K562 (cell line): ENCODE data around the gene MYO16. TPM values are rescaled to one million over a fixed set of nuclear protein-coding genes. Genes with fewer than 3 reads are reported as not detected.

Experiments used
- ATAC-seq: fragments of 200-7000 bp; cut with Tn5 transposase; 3 replicates; pipeline ENCODE4 v1.9.1; 2020; ENCODE audit warnings: moderate library complexity
- BruUV-seq: library from RNA; stranded (reverse); fragments of 400-500 nt; replicated peaks from 2 replicates; lab custom pipeline; 2021; lab: Mats Ljungman, UMichigan
- CTCF ChIA-PET: fragments of 300-600 bp; formaldehyde crosslinking; extraction: SDS; loops from one replicate; lab custom pipeline; 2021; ENCODE audit warnings: low intra/inter-chr PET ratio; lab: Yijun Ruan, JAX
- POLR2A ChIA-PET: fragments of 300-600, 350-650 bp; sonication (Branson Sonifier 250); formaldehyde crosslinking; extraction: SDS; loops from one replicate; lab custom pipeline; 2021; ENCODE audit warnings: antibody characterized with exemption, inconsistent platforms; lab: Yijun Ruan, JAX
- DNase-seq, 4 experiments: peaks; one replicate each; pipeline versions ENCODE4 v3.0.0 to v3.0.0-alpha.2; 2011 to 2018; ENCODE audit warnings: low spot score in 3 of 4, mixed read lengths in 3 of 4; ENCODE audit errors: extremely low read depth in 1 of 4
- FAIRE-seq: peaks from 2 replicates; lab custom pipeline; 2011; peaks lifted over from hg19 to GRCh38; lab: Jason Lieb, UNC
- H2AFZ ChIP-seq: 2 replicates; pipeline ENCODE4 v1.6.0; 2011; ENCODE audit warnings: low read depth, low read length, control low read depth, inconsistent platforms
- H3K27ac ChIP-seq: fragments of 200-600 bp; 3 replicates; pipeline ENCODE4 v1.8.0; 2011; ENCODE audit warnings: low read depth, mild to moderate bottlenecking, control low read depth, inconsistent platforms, low read length, moderate library complexity, mixed read lengths; ENCODE audit errors: extremely low read depth
- H3K27me3 ChIP-seq, 2 experiments: fragments of 300-600 bp in 1 of 2; 2 replicates in 1 of 2; 3 replicates in 1 of 2; pipeline versions ENCODE4 v1.6.0 to v1.8.0; 2011; ENCODE audit warnings: inconsistent platforms in 2 of 2, low read length in 2 of 2, mild to moderate bottlenecking in 1 of 2, mixed read lengths in 1 of 2, moderate library complexity in 1 of 2; ENCODE audit not compliant: control insufficient read depth in 2 of 2, insufficient read depth in 2 of 2
- H3K36me3 ChIP-seq: fragments of 300-600 bp; 3 replicates; pipeline ENCODE4 v1.8.0; 2011; ENCODE audit warnings: mild to moderate bottlenecking, low read length, inconsistent platforms; ENCODE audit not compliant: control insufficient read depth, insufficient read depth
- H3K4me1 ChIP-seq, 2 experiments: fragments of 200-600 bp in 1 of 2; replicated peaks in 1 of 2; 2 replicates in 1 of 2; 3 replicates in 1 of 2; pipeline versions ENCODE4 v1.5.1 to v1.8.0; 2011; ENCODE audit warnings: inconsistent platforms in 2 of 2, low read length in 2 of 2, mild to moderate bottlenecking in 1 of 2, mixed read lengths in 1 of 2, moderate library complexity in 1 of 2; ENCODE audit not compliant: control insufficient read depth in 2 of 2, insufficient read depth in 2 of 2
- H3K4me2 ChIP-seq: 2 replicates; pipeline ENCODE4 v1.6.1; 2011; ENCODE audit warnings: low read length, control low read depth, inconsistent platforms, mixed read lengths; ENCODE audit not compliant: insufficient read depth
- H3K4me3 ChIP-seq: fragments of 200-600 bp; sonication (generic), shearing (Covaris generic); 2 replicates; pipeline ENCODE4 v1.5.1; 2016; ENCODE audit warnings: control low read depth, inconsistent platforms
- H3K79me2 ChIP-seq: fragments of 200-600 bp; 3 replicates; pipeline ENCODE4 v1.8.0; 2011; ENCODE audit warnings: low read length, inconsistent platforms; ENCODE audit not compliant: control insufficient read depth, insufficient read depth
- H3K9ac ChIP-seq, 2 experiments: 2 replicates each; pipeline versions ENCODE4 v1.6.0 to v1.6.1; 2011; ENCODE audit warnings: low read depth in 2 of 2, low read length in 2 of 2, control low read depth in 1 of 2, inconsistent platforms in 1 of 2, mild to moderate bottlenecking in 1 of 2, mixed read lengths in 1 of 2; ENCODE audit not compliant: insufficient read depth in 1 of 2
- H3K9me1 ChIP-seq: one replicate; pipeline ENCODE4 v1.6.0; 2011; ENCODE audit warnings: inconsistent platforms, mild to moderate bottlenecking, low read length, moderate library complexity; ENCODE audit not compliant: control insufficient read depth, insufficient read depth
- H3K9me3 ChIP-seq: replicated peaks from 2 replicates; pipeline ENCODE4 v1.5.1; 2011; ENCODE audit warnings: low read depth, low read length, inconsistent platforms; ENCODE audit not compliant: control insufficient read depth, insufficient read depth
- H4K20me1 ChIP-seq: replicated peaks from 2 replicates; pipeline ENCODE4 v1.6.1; 2011; ENCODE audit warnings: low read length, inconsistent platforms, mixed read lengths; ENCODE audit not compliant: control insufficient read depth, insufficient read depth
- HMGXB4 ChIP-seq: sonication (generic); formaldehyde crosslinking; IDR thresholded peaks from 2 replicates; pipeline ENCODE4 v1.8.1; 2023; ENCODE audit warnings: mild to moderate bottlenecking, missing genetic modification reagents
- MAFK ChIP-seq: IDR thresholded peaks from 2 replicates; pipeline ENCODE4 v1.6.1; 2011; ENCODE audit warnings: low read length, improper control_type of control experiment
- MXI1 ChIP-seq: IDR thresholded peaks from 2 replicates; pipeline ENCODE4 v1.6.1; 2011; ENCODE audit warnings: low read depth, mild to moderate bottlenecking, improper control_type of control experiment, low read length
- RBM22 ChIP-seq: fragments of 200-400 bp; formaldehyde crosslinking; IDR thresholded peaks from 2 replicates; pipeline ENCODE4 v1.6.1; 2018; ENCODE audit warnings: low read length, low read depth; ENCODE audit not compliant: poor library complexity, severe bottlenecking
- RBM25 ChIP-seq: fragments of 200-400 bp; formaldehyde crosslinking; IDR thresholded peaks from 2 replicates; pipeline ENCODE4 v1.6.1; 2018; ENCODE audit warnings: low read length, low read depth, moderate library complexity; ENCODE audit not compliant: severe bottlenecking
- RFX7 ChIP-seq: fragments of 250-450 bp; sonication (Bioruptor Pico); IDR thresholded peaks from 2 replicates; pipeline ENCODE4 v1.5.1; 2021; ENCODE audit warnings: mild to moderate bottlenecking
- TFE3 ChIP-seq: fragments of 450-650 bp; formaldehyde crosslinking; IDR thresholded peaks from 2 replicates; pipeline ENCODE4 v1.4.0; 2020; ENCODE audit warnings: mild to moderate bottlenecking, mixed read lengths
- VEZF1 ChIP-seq: fragments of 200-800 bp; sonication (Bioruptor generic); IDR thresholded peaks from 2 replicates; pipeline ENCODE4 v1.6.1; 2017; ENCODE audit warnings: missing genetic modification characterization, missing compliant biosample characterization
- ZBTB1 ChIP-seq: sonication (generic); formaldehyde crosslinking; IDR thresholded peaks from 2 replicates; pipeline ENCODE4 v1.8.1; 2023; ENCODE audit warnings: missing genetic modification reagents, low read depth, mild to moderate bottlenecking, borderline replicate concordance
- ZBTB17 ChIP-seq: fragments of 450-650 bp; formaldehyde crosslinking; IDR thresholded peaks from 2 replicates; pipeline ENCODE4 v1.4.0; 2020; ENCODE audit warnings: mild to moderate bottlenecking
- ZNF217 ChIP-seq: sonication (generic); formaldehyde crosslinking; IDR thresholded peaks from 2 replicates; pipeline ENCODE4 v1.8.0; 2022; ENCODE audit warnings: mild to moderate bottlenecking, missing genetic modification reagents
- ZNF263 ChIP-seq: sonication (generic); formaldehyde crosslinking; IDR thresholded peaks from 2 replicates; pipeline ENCODE4 v1.8.0; 2022; ENCODE audit warnings: mild to moderate bottlenecking, missing genetic modification reagents, borderline replicate concordance
- WGBS: fragments of 100-300 bp; shearing (Covaris generic); methylation state at CpG from one replicate; pipeline ENCODE4 v1.1.6; 2016; ENCODE audit warnings: low coverage, mixed read lengths; ENCODE audit not compliant: insufficient coverage; ENCODE audit errors: missing lambda C conversion rate; 5-methylcytosine and 5-hydroxymethylcytosine counted together
- in situ Hi-C: fragments of 300-500 bp; cut with MboI; formaldehyde crosslinking; loops from 4 replicates; pipeline ENCODE4 v1.15.0; 2018; ENCODE audit warnings: inconsistent platforms, mixed read lengths
- intact Hi-C: fragments of 100-400 bp; cut with micrococcal nuclease; formaldehyde crosslinking; loops from 2 replicates; pipeline ENCODE4 v1.14.2; 2022
- polyA plus RNA-seq, 8 experiments: library from polyadenylated mRNA; depleted of rRNA in 4 of 8; stranded (reverse) in 5 of 8; unstranded in 3 of 8; fragments of >200 nt; fragmentation: Nextera tagmentation in 2 of 8; fragmentation: Illumina TruSeq in 1 of 8; extraction: Ambion mirVana in 2 of 8; extraction: Trizol in 1 of 8; gene quantifications; 2 replicates each; pipeline versions ENCODE4 v1.2.1 to v1.2.3, GENCODE V29; 2011 to 2014; ENCODE audit warnings: inconsistent platforms in 1 of 8, missing spikeins in 1 of 8
- total RNA-seq, 7 experiments: library from RNA; depleted of rRNA in 6 of 7; stranded (reverse); fragments of >200 nt in 6 of 7; fragmentation: Illumina TruSeq in 2 of 7; extraction: Trizol in 2 of 7; gene quantifications; 2 replicates each; pipeline versions ENCODE4 v1.2.1 to v1.2.3, GENCODE V29; 2011 to 2021; ENCODE audit warnings: low replicate concordance in 1 of 7

Gene MYO16
- total and polyA plus RNA-seq, 9 of the 15 experiments (the other 6 are each of a cell fraction or from before 2014, with no cell fraction given), result 4.3 to 45.7 (median 12.1) TPM

- FAIRE-seq, result no peak
- H3K9me3 ChIP-seq, result no peaks in the 10 kb centered on the region
- H3K27ac ChIP-seq, result no peak overlapping the region
- in situ Hi-C loops, result no loop called here
- H3K9ac ChIP-seq, result no peak overlapping the region
- ATAC-seq, result no peak
- H3K4me2 ChIP-seq, result no peak overlapping the region
- CTCF ChIA-PET, result no interaction called here
- no peak overlapping the region for H2AFZ ChIP-seq
- 33% methylated on average over 3 of the region's 3 CpGs for WGBS
- H3K36me3 ChIP-seq, result no peaks in the 10 kb centered on the region
- BruUV-seq, result no TSS peak
- no peaks in the 10 kb centered on the region for H3K27me3 ChIP-seq
- intact Hi-C loops, result no loop called here
- no peak for DNase-seq
- H3K9me1 ChIP-seq, result no peaks in the 10 kb centered on the region
- H3K79me2 ChIP-seq, result no peaks in the 10 kb centered on the region
- no peaks in the 10 kb centered on the region for H4K20me1 ChIP-seq
- TF ChIP-seq TFE3 (CRISPR knock-in tag), result peak; percentile 56
- TF ChIP-seq ZBTB1, result no peak
- TF ChIP-seq RFX7 (CRISPR knock-in tag), result no peak
- no peak for TF ChIP-seq MXI1
- peak; percentile 10 for TF ChIP-seq RBM25
- H3K4me1 ChIP-seq, result no peaks in the 10 kb centered on the region; a peak in 1 of 5 replicates
- POLR2A ChIA-PET, result no interaction called here
- H3K4me3 ChIP-seq, result no peak overlapping the region
Measured at GRCh38 chr13:108615241-108615640, 14.2 kb upstream of the MYO16 start.

GRCh38 chr13:108618233-108618632 is 11.2 kb upstream of the MYO16 start:
- 36% methylated on average over 1 of the region's 1 CpG for WGBS
- no peaks in the 10 kb centered on the region for H3K79me2 ChIP-seq
- no peaks in the 10 kb centered on the region for H3K4me1 ChIP-seq
- POLR2A ChIA-PET, result no interaction called here
- intact Hi-C loops, result no loop called here
- DNase-seq, result no peak
- no peak for ATAC-seq
- CTCF ChIA-PET, result no interaction called here
- H3K36me3 ChIP-seq, result no peaks in the 10 kb centered on the region
- no peaks in the 10 kb centered on the region for H3K27me3 ChIP-seq
- no peaks in the 10 kb centered on the region for H4K20me1 ChIP-seq
- no peak overlapping the region for H3K4me3 ChIP-seq
- H3K27ac ChIP-seq, result no peak overlapping the region
- H2AFZ ChIP-seq, result no peak overlapping the region
- TF ChIP-seq HMGXB4 (CRISPR knock-in tag), result no peak
- no peak for TF ChIP-seq ZNF217 (CRISPR knock-in tag)
- TF ChIP-seq RBM22, result no peak
- TF ChIP-seq ZNF263, result no peak
- no peak for TF ChIP-seq ZBTB17 (CRISPR knock-in tag)
- TF ChIP-seq VEZF1 (CRISPR knock-in tag), result no peak
- TF ChIP-seq MAFK, result no peak
- TF ChIP-seq, all 486 proteins: peak for 0
- no peak for FAIRE-seq
- H3K9me1 ChIP-seq, result no peaks in the 10 kb centered on the region
- H3K9me3 ChIP-seq, result no peaks in the 10 kb centered on the region
- H3K4me2 ChIP-seq, result no peak overlapping the region
- H3K9ac ChIP-seq, result no peak overlapping the region
- BruUV-seq, result no TSS peak
- in situ Hi-C loops, result no loop called here
